Measurements from ENCODE around the gene GREM2.

GREM2 gene

DNA sequence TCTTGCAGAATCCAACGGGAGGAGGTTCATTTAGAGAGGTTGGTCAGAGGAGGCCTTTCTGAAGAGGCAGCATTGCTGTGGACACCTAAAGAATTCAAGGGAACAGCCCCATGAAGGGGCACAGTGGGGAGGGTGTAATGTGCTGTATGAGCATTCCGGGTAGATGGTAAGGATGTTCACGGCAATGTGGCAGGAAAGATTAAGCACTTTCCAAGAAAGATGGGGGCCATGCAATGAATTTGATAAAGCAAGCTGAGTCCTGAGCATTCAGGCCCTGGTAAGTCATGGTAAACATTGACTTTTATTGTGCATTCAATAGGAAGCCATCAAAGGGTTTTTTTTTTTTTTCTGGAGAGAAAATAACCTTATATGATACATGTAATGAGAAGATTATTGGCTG, 166.6 kb downstream of the GREM2 start:
- no peak for DNase-seq (ENCODE audit: low spot score)

- DNase-seq (ENCODE audit: low spot score): peak; percentile 3
These were observed 170.3 kb downstream of the GREM2 start for GRCh38 chr1:240441669-240442068.
